HG02571 (cell line): ENCODE results near the gene NUTM2E.
"Not testable (repeated sequence)": the region's sequence is repeated elsewhere in the genome, so short reads cannot be mapped to it uniquely, and the experiment has no call there.

Experiments used
- ATAC-seq: cut with Tn5 transposase; IDR thresholded peaks from one replicate; pipeline ENCODE4 v1.9.1; 2021; ENCODE audit warnings: mild to moderate bottlenecking, moderate library complexity; ENCODE audit not compliant: unreplicated experiment

Gene NUTM2E, protein sequence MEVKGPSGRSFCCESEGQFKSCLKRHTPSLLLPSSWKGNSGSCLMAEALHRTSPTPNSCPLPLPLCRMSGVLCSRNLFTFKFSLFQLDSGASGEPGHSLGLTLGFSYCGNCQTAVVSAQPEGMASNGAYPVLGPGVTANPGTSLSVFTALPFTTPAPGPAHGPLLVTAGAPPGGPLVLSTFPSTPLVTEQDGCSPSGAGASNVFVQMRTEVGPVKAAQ (N-terminal part only)

DNA sequence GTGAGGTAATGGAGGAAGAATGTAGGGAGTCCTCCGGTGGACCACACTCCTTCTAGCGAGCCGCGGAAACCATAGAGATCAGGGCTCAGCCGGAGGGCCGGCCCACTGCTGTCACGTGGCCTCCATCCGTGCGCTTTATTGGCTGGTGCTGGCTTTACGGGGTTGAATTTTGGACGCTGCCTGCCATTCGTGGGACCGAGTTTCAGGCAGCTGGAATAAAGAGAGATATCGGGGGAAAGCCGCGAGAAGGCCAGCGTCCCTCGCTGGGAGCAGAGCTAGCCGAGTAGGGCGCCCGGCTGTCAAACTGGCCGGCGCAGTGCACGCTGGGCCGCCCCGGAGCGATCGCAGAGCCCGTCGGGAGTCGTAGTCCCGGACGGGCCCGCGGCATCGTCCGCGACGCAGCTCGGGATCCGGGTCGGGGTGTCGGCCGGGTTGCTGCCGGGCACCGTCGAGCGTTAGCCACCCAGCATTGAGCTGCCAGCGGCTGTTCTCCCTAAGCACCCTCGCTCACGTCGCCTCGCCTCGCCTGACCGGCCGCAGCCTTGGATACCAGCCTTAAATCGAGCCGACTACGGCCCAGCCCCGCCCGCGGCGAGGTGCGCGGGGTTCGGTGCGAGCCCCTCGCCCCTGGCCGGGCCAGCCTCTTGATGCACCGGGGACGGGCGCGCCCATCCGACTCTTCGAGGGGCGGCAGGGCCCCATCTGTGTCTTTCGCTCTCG is at the start of gene NUTM2E:
NUTM2E (plus strand) TSS at position 244 of the 720 bp plus-strand sequence. CDS start 15,002 bp downstream, outside the sequence.
- ATAC-seq, result peak; percentile 94

DNA sequence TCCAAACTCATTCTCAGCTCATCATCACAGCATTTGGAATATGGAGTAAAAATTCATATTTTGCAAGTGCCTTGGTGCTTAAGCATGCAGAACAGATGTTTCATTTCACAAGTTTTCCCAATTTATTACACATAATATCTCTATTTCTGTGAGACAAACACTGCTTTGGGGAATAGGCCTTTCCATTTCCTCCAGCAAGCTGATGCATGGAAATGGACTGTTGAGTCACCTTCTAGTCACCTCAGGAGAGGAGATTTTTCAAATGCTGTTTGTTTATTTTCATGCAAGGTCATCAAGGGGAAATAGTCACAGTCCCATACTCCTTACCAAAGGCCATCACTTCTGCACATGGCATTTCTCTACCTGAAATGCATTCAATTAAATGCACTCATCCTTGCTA is 48.5 kb upstream of the NUTM2E start:
- ATAC-seq, result not testable (repeated sequence)

GRCh38 chr10:79779310-79779938 is 47.1 kb upstream of the NUTM2E start:
- ATAC-seq, result not testable (repeated sequence)

DNA sequence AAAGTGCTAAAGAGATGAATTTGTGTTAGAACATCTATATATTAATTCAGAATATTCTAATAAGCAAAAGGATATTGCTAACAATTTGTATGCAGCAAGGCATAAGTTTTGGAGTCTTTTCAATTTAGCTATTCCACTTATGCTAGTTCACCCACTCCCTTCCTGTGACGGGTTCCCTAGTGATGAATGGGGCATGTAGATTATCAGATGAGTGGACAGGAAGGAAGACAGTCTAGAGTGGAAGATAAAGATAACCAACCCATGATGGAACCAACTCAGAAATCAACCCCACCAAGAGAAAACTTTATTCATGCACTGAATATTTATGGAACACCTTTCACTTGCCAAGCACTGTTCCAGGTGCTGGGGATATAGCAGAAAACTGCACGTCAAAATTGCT is 46.5 kb upstream of the NUTM2E start:
- ATAC-seq, result not testable (repeated sequence)

DNA sequence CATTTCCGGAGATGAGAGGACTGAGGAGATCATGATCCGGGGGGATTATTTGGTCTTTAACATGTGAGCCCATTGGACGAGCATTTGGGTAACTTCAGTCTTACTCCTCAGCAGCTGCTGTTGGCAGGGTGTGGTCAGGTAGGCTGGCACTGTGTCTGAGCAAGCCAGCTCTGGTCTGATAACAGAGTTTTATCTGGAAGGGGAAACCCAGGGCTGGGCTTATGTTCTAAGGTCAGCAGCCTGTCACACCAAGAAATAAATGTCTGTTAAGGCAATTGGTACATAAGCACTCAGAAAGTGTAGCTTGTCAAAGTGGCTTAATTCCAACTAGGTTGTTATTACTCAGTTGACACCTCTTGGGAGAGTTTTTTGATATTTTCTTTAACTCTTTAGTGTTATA is 45.0 kb upstream of the NUTM2E start:
- not testable (repeated sequence) for ATAC-seq

- ATAC-seq, result not testable (repeated sequence)
Measured at GRCh38 chr10:79787455-79787952, 39.0 kb upstream of the NUTM2E start.

DNA sequence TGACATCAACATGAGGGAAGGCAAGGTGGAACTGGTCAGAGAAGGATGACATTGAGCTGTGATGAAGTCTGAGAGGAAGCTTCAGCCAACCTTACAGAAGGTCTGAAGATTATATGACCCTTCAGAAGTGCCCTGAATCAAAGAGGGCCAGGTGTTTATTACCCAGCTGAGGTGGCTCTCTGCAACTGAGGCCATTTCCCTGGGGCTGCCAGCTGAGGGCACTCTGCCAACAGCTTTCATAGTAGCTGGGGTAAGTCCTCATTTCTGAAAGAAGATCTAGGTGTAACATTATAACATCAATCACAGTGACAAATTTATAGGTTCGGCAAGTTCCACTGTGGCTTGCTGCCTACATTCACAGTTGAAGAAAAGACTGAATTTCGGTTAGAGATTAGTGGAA is 37.2 kb upstream of the NUTM2E start:
- not testable (repeated sequence) for ATAC-seq

- ATAC-seq, result not testable (repeated sequence)
Measured at GRCh38 chr10:79791906-79792517, 34.5 kb upstream of the NUTM2E start.

DNA sequence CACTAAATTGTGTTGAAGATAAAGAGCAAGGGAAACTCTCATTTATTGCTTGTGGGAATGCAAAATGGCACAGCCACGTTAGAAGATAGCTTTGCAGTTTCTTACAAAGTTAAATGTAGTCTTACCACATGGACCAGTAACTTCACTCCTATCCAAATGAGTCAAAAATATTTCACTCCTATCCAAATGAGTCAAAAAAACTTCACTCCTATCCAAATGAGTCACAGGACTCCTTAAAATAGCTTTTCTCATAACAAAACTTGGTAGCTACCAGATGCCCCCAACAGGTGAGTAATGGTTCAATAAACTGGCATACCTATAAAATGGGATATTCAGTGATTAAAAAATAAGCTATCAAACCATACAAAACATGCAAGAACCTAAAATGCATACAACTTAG is 27.2 kb upstream of the NUTM2E start:
- ATAC-seq, result not testable (repeated sequence)

DNA sequence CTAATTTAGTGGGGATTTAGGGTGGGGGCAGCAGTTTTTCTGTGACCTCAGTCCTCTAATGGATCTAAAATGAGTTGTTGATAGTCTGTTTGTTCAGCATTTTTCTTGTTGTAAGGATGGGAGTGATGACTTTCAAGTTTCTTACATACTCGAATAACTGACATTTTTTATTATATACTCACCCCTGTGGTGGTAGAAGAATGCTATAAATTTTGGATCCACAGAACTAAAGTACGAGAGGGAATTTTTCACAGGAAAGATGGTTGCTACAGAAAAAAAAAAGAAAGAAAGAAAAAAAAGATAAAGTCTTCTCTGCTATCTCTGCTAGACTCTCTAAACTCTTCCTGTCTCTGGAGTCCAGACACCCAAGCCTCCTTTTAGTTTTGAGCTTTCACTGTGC is 20.7 kb upstream of the NUTM2E start:
- ATAC-seq, result not testable (repeated sequence)

- ATAC-seq, result not testable (repeated sequence)
Measured at GRCh38 chr10:79811895-79812294, 14.6 kb upstream of the NUTM2E start.

- not testable (repeated sequence) for ATAC-seq
Measured at GRCh38 chr10:79816290-79816689, 10.2 kb upstream of the NUTM2E start.

DNA sequence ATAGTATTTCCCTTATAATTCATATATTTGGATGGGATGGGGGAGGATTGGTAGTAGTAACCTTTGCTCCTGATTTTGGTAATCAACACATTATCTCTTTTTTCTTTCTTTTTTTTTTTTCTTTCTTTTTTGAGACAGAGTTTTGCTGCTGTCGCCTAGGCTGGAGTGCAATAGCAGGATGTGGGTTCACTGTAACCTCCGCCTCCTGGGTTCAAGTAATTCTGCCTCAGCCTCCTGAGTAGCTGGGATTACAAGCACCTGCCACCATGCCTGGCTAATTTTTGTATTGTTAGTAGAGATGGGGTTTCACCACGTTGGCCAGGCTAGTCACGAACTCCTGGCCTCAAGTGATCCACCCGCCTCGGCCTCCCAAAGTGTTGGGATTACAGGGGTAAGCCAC is 3.2 kb upstream of the NUTM2E start:
- ATAC-seq, result not testable (repeated sequence)

- ATAC-seq, result peak; percentile 11
Measured at GRCh38 chr10:79825587-79826011, 940 bp upstream of the NUTM2E start.

- not testable (repeated sequence) for ATAC-seq
Measured at GRCh38 chr10:79826131-79826495, 426 bp upstream of the NUTM2E start.

- not testable (repeated sequence) for ATAC-seq
Measured at GRCh38 chr10:79833833-79834232, 7.3 kb downstream of the NUTM2E start.

DNA sequence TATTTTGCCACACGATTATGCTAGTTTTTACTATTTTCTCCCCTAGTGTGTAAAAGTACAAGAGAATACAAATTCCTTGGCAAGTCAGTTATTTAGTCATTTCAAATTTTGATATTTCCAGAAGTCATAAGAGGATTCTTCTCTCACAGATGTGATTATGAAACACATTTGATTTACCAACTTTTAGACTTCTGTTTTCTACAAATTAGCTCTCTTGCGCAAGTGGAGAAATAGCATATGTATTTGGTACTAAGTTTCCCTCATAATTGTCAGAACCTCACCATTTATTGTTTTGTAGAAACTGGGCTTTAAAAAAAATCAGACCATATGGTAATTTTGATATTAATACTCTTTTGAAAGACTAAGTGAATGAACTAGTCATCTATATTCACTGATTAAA is 9.4 kb downstream of the NUTM2E start:
- ATAC-seq, result not testable (repeated sequence)

DNA sequence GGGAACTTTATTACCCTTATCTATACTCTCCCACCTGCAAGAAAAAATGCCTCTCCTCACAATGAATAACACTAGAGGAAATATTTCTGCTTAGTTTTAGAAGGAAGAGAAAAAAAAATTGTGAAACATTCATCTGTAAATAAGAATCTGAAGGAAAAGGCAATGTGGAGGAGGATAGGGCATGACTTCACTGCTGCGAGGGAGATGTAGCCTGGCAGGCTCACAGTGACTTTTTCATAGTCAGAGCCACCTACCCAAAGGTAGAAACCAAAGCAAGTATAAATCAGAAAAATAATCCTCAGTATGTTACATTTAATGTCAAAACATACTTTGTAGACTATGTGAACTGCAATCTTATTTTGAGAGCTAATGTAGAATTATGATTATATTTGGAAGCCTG is 10.4 kb downstream of the NUTM2E start:
- ATAC-seq, result not testable (repeated sequence)

GRCh38 chr10:79838441-79838840 is 11.9 kb downstream of the NUTM2E start:
- not testable (repeated sequence) for ATAC-seq

GRCh38 chr10:79853191-79853854 is 26.8 kb downstream of the NUTM2E start:
- ATAC-seq, result not testable (repeated sequence)

- not testable (repeated sequence) for ATAC-seq
Measured at GRCh38 chr10:79862269-79862668, 35.7 kb downstream of the NUTM2E start.
